Stimulated activated CD4-positive, alpha-beta T cell treated with anti-CD3 and anti-CD28 coated beads, Interleukin-12 subunit alpha, Interleukin-12 subunit beta, amount 100 ng/mL, for 4 hours (primary cell): Measurements from ENCODE around the gene CACNA2D1.
"Not testable (repeated sequence)": the region's sequence is repeated elsewhere in the genome, so short reads cannot be mapped to it uniquely, and the experiment has no call there.

Experiments used
- DNase-seq: peaks from one replicate; pipeline ENCODE4 v3.0.0-alpha.2; 2020

Gene CACNA2D1

DNA sequence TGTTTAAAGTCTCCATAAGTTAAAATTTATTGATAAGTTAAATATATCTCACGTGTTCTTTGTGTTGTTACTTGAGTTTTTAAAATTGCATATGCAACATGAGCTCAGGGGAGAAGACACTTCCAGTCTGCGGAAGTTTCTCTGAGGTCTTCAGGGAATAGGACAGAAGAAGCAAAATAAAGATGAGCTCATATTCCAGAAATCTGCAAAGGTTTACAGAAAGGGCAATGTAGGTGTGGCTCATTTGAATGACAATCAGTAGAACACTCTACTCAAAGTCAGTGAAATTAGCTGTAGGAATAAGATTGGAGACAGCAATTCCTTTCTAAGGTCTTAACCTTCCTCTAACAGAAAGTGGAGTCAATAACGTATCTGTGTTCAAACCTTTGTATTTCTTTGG, 53.7 kb downstream of the CACNA2D1 start:
- DNase-seq = no peak

GRCh38 chr7:82388138-82388537, 55.4 kb downstream of the CACNA2D1 start:
- DNase-seq = no peak

GRCh38 chr7:82386571-82386970, 57.0 kb downstream of the CACNA2D1 start:
- DNase-seq = not testable (repeated sequence)

DNA sequence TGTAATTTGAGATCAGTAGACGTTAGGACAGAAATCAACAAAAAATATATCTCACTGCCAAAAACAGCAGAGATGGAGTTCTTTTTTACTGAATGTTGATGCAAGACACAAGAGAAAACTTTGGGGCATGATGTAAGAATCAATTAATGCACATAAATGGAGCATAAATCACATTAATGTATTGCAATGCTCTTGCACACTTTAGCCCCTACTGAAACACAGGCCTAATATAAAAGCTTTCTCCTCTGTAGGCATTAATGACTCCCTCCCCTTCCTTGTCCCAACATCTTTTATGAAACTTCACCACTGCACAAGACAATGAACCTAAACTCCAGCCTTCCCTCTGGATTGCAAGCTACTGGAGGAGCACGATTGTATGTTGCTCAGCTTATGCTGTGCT, 58.8 kb downstream of the CACNA2D1 start:
- no peak for DNase-seq

GRCh38 chr7:82384051-82384464, 59.5 kb downstream of the CACNA2D1 start:
- no peak for DNase-seq

GRCh38 chr7:82382276-82382675, 61.3 kb downstream of the CACNA2D1 start:
- DNase-seq = no peak

DNA sequence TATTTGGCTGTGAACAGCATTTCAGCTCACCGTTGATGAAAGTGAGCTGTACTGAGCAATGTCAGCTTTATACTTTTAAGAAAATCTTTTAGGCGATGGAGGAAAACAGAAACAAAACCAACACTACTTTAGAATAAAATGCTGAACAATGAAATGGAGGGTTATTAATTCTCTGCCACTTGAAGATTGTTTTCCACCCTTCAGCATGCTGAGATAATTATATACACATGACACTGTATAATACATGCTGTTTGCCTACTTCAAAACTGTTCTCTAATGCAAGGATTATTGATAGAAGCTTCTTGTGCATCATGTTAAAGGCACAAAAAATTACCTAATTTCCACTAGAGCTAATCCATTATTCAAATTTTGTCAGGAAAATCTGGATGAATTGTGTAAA, 66.8 kb downstream of the CACNA2D1 start:
- DNase-seq = no peak

GRCh38 chr7:82375713-82376112, 67.9 kb downstream of the CACNA2D1 start:
- DNase-seq = no peak

DNA sequence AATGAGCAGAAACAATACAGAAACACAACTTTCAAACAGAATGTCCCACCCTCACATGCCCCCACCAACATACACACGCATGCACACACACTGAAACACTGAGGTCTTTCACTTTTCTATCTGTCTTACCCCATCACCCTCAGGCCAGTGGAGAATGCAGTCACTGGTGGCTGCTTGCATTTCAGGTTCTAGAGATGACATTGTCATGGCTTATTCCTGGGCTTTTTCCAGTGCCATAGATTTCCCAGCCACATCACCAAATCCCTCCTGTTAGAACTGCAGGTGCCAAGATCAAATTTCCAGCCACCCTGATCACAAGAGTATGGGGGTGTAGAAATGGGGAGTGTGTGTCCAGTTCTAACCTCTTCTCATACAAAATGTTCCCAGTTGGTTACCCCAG, 68.4 kb downstream of the CACNA2D1 start:
- DNase-seq = no peak

DNA sequence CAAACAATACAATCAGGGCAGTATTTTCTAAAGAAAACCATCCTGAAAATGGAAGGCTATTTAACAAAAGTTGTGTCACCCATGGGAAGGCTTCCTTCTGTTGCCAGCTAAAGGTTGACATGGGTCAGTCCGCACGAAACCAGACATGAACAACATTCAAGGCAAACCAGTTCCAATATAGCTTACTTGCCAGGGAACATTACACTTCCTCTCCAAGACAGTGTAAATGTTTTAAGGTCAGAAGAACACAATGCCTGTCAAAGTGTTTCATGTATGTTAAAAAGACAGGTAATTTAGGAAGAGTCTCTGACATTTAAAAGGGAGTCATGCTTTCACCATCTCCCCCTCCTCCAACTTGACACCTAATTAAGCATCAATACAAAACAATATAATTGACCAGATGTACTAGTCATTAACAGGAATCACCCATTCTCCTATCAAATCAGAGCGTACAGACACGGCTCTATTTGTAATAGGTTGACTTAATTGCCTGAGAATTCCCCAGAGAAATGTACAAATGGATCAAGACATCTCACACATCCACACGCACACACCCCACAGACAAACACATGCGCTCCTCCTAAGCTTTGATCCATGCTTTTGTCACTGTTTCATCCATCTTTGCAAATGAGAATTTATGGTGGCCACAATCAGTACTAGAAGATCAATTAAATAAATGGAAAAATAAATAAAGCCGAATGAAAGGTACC, 69.5 kb downstream of the CACNA2D1 start:
- no peak for DNase-seq

GRCh38 chr7:82364671-82365070, 78.9 kb downstream of the CACNA2D1 start:
- no peak for DNase-seq

- DNase-seq = no peak
These were observed 79.5 kb downstream of the CACNA2D1 start for GRCh38 chr7:82364048-82364447.

DNA sequence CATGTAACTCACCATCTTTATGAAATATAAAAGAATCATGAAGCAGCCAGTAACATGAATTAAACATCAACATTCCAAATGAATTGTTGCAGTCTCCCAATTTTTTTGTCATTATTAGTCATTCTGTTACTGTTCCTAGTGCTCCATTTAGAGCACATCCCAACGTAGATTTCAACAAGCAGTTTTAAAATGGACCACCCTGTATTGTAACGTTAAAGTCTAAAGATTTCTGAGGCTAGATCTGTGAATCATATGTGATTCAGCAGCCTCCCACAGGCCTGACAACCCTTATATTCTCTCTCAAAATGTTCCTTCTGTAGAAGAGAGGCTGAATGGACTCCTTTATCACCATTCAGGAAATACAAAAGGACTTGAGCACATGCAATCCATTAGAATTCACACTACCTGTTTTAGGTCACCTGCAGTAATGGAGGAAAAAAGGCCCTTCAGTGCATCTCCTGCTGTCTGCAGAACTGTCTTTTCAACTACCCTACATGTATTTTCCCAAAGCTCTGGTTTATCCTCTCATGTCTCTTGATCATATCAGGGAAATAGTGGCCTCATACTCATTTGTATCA, 81.4 kb downstream of the CACNA2D1 start:
- DNase-seq = no peak

- DNase-seq = no peak
These were observed 82.8 kb downstream of the CACNA2D1 start for GRCh38 chr7:82360591-82361368.

DNA sequence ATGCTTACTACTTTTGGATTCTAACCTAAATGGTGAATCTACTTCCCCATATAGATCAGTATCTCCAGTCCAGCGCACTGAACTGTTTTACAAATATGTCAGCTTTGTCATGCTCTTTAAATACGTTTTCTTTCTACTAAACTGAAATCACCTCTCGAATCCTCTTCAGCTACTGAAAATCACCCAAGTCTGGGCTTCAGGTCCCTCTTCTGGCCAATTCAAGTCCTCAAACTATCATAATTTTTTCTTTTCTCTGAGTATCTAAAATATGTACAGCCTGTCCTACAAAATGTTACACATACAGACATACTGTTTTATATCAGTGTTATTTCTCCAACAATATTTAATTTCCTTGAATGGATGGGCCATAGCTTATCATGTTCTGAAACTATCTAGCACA, 84.2 kb downstream of the CACNA2D1 start:
- DNase-seq = no peak

DNA sequence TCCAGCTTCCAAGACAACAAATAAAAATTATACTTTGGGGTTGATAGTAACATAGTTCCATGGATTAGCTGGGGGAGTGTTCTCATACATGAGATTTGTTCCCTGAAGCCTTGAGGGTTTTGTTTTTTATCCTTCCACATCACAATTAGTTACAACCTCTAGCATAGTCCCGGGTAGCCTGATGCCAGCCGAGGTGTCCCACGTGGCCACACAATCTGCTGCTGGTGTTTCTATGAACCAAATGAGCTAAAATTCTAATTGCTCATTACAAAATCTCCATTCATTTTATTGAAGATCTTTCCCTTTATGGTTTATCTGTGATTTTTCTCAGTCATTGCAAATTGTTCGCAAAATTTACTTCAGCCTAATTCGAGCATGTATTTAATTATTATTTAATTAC, 84.7 kb downstream of the CACNA2D1 start:
- no peak for DNase-seq

- no peak for DNase-seq
These were observed 85.5 kb downstream of the CACNA2D1 start for GRCh38 chr7:82358009-82358578.

DNA sequence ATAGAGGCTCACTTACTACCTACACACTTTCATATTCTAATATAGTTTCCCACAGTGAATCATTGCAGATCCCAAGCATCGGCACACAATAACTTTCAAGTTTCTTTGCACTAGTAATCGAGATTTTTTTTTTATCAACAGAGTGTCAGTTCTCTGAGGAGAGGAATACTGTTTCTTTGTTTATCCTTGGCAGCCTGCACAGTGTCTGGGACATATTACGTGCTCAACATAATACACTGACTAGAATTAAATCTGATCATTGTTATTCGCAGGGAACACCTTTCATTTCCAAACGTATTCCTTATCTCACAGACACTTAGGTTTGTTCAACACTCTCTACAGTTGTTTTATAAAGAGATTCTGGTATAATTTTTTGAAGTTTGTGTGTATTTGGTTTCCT, 95.3 kb downstream of the CACNA2D1 start:
- DNase-seq = no peak

DNA sequence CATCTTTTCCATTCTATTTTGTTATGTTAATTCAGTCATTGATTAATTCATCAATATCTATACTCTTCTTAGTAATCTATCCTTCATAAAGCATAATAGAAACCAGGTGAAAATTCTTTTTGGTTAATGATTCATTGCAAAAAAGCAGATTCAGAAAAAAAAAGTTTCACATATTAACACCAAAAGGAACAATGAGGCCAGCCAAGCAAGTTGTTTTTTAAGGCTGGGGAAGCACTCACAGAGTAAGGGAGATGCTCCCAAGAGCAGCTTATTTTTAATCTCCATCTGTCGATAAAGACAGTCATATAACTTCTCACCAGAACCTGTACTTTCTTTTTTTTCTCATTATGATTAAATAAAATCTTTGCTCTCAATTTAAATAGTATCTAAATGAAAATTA, 95.8 kb downstream of the CACNA2D1 start:
- no peak for DNase-seq

- DNase-seq = no peak
These were observed 97.7 kb downstream of the CACNA2D1 start for GRCh38 chr7:82345886-82346285.

- DNase-seq = no peak
These were observed 99.9 kb downstream of the CACNA2D1 start for GRCh38 chr7:82343716-82344115.

DNA sequence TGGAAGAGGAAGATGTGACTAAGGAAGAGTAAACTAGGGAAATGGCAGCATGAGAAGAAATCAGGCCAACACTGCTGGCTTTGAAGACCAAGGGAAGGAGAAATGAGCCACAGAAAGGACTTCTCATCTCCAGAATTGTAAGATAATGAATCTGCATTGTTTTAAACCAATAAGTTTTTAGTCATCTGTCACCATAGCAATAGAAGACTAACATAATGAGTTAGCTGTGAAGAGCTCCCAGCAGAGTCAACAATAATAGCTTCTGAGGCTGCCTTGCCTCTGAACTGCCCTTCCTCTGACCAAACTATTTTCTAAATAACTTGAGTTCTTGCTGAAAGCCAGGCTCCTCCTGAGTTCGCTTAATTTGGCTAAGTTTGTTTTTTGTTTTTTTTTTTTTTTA, 103.6 kb downstream of the CACNA2D1 start:
- DNase-seq = no peak

- no peak for DNase-seq
These were observed 107.7 kb downstream of the CACNA2D1 start for GRCh38 chr7:82335927-82336326.

DNA sequence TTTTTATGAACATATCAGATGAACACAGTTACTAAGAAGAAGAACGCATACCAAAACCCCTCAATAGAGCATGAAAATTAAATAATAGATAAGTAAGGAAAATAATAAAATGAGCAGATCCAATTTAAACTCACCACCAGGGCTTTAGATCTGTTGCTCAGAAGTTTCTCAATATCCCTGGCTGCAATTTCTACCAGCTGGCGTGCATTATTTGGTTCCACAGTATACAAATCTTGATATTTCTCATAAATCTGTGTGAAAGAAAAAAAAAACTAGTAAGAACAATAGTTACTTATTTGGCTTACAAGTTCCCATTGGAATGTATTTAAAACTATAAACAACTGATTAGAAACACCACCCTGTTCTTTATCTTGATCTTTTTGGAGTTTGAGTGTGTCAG, 108.6 kb downstream of the CACNA2D1 start:
- DNase-seq = no peak
